Mononuclear cell (primary cell): ENCODE measurements around the gene KLK6. TPM values are rescaled to one million over a fixed set of nuclear protein-coding genes. Genes with fewer than 3 reads are reported as not detected.
"Not testable (repeated sequence)": the region's sequence is repeated elsewhere in the genome, so short reads cannot be mapped to it uniquely, and the experiment has no call there.

Source experiments
- H3K27me3 ChIP-seq: 2 replicates; pipeline ENCODE4 v1.6.0; 2011; ENCODE audit warnings: low read length, control low read depth; ENCODE audit not compliant: insufficient read depth
- H3K4me1 ChIP-seq: 2 replicates; pipeline ENCODE4 v1.5.1; 2011; ENCODE audit warnings: mild to moderate bottlenecking, low read length, control low read depth; ENCODE audit not compliant: insufficient read depth
- H3K4me3 ChIP-seq: 2 replicates; pipeline ENCODE4 v1.5.1; 2011; ENCODE audit warnings: mild to moderate bottlenecking, low read length, moderate library complexity
- H3K9me3 ChIP-seq: 2 replicates; pipeline ENCODE4 v1.5.1; 2011; ENCODE audit warnings: low read depth, mild to moderate bottlenecking, control low read depth, low read length
- total RNA-seq: library from RNA; depleted of rRNA; stranded (reverse); fragments of >200 nt; gene quantifications from one replicate; pipeline ENCODE4 v1.2.3, GENCODE V29; 2012

The KLK6 gene
- total RNA-seq, 1 donor: not detected

DNA sequence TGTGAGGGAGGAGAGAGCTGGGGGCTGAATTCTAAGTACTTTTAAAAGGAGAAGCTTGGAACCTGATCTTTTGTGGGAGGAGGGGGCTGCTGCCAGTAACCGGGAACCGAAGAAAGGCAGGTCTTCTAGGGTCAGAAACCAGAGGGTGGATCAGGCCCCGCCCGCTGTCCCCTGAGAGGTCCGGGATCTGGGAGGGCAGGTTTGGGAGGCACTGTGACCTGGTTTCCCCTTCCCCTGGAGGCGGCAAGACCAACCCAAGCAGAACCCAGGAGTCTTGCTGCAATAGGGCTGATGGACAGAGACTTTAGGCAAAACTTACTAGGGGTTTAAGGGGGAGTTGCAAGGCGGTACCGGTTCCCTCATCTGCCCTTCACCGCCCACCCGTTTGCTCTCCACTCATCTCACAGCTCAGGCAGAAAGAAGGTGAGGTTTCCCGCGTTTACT is 32.7 kb upstream of the KLK6 start:
- no peak overlapping the region for H3K4me3 ChIP-seq
- H3K4me1 ChIP-seq: no peaks in the 10 kb centered on the region
- no peaks in the 10 kb centered on the region for H3K9me3 ChIP-seq
- H3K27me3 ChIP-seq: no peaks in the 10 kb centered on the region

DNA sequence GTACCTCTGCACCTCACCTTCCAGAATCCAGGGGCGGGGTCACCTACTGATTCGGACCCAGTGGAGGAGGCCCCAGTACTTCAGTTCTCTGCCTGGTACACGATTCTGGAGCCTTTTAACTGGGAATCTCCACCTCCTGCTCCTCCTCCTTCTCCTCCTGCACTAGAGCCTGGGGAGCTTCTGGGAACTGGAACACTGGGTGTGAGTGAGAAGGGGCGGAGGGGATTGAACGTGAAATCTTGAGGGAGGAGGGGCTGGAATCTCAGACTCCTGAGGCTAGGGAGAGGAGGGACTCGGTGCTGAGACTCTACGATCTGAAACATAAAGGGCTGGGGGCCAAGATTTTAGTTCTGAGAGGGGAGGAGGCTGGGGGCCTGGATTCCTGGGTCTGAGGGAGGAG is 32.1 kb upstream of the KLK6 start, which contains the start of gene KLK8:
KLK8 (minus strand) TSS at position 90 of the 400 bp plus-strand sequence. CDS start 437 bp downstream, outside the sequence.
- H3K4me3 ChIP-seq: no peak within 1 kb of the TSS
- no peaks in the 10 kb centered on the region for H3K4me1 ChIP-seq
- no peaks in the 10 kb centered on the region for H3K27me3 ChIP-seq
- H3K9me3 ChIP-seq: no peaks in the 10 kb centered on the region

DNA sequence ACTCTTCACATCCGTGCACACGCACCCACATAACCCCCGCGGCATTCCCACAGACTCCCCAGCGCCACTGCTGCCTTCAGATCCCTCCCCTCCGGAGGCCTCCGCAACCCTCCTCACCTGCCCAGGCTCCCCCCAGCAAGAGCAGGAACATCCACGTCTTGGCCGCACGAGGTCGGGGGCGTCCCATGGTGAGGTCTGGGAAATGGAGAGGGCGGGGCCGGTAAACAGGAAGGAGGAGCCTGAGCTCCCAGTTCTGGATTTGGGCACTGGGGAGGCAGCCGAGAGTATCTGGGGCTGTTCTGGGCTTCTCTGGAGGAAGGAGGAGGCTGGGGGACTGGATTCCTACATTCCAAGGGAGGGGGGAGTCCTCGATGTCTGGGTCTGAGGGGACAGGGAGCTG is 31.6 kb upstream of the KLK6 start:
- no peaks in the 10 kb centered on the region for H3K4me1 ChIP-seq
- no peaks in the 10 kb centered on the region for H3K27me3 ChIP-seq
- no peaks in the 10 kb centered on the region for H3K9me3 ChIP-seq
- no peak overlapping the region for H3K4me3 ChIP-seq

DNA sequence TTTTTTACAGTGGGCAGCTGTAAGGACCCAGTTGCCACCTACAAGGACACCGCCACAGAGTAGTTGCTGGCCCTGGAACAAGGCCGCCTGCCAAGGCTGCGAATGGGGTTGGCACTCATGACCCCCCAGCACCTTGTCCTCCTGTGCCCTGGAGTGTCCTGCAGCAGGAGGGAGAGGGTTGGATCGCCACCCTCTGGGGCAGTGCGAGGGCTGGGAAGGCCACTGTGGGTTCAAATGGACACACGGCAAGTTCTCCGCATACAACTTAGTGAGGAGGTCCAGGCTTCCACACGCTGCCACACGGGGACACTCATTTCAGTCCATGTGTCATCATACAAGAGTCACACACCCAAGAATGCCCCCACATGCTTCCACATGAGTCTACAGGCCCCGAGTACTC is 31.0 kb upstream of the KLK6 start:
- no peaks in the 10 kb centered on the region for H3K4me1 ChIP-seq
- no peaks in the 10 kb centered on the region for H3K27me3 ChIP-seq
- H3K4me3 ChIP-seq: no peak overlapping the region
- H3K9me3 ChIP-seq: no peaks in the 10 kb centered on the region

DNA sequence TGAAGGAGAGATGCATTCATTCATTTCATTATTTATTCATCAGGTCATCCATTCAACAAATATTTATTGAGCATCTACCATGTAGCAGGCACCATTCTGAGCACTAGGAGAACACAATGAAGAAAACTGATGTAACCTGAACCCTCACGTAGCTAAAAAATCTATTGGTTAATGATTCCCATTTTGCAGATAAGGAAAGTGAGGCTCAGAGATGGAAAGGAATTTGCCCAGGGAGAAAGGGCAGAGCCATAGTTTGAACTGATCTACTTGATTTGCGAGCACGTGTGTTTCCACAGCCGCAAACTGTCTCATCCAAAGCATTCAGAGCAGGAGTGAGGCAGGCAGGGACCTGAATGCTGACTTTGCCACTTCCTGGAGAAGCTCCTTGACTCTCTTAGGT is 29.3 kb upstream of the KLK6 start:
- Histone ChIP-seq H3K4me3 (no peak overlapping the region), H3K4me1 (no peaks in the 10 kb centered on the region), H3K9me3 (no peaks in the 10 kb centered on the region), H3K27me3 (no peaks in the 10 kb centered on the region)

DNA sequence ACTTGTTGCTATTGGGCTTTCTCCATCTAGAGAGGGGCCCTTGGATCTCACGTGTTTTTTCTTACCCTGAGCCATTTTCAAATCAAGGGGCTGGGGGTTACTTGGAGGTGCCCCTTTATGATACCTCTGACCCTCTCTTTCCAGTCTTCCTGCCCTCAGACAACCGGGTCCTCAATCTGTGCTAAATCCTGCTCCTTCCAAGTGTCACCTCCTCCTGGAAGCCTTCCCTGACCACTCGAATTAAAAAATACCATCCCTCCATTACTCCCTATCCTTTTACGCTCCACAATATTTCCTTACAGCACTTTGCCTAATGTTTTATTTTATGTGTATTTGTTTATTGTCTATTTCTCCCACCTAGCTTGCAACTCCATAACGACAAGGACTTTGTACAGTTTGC is 28.7 kb upstream of the KLK6 start:
- Histone ChIP-seq H3K27me3 (no peaks in the 10 kb centered on the region), H3K4me1 (no peaks in the 10 kb centered on the region)

DNA sequence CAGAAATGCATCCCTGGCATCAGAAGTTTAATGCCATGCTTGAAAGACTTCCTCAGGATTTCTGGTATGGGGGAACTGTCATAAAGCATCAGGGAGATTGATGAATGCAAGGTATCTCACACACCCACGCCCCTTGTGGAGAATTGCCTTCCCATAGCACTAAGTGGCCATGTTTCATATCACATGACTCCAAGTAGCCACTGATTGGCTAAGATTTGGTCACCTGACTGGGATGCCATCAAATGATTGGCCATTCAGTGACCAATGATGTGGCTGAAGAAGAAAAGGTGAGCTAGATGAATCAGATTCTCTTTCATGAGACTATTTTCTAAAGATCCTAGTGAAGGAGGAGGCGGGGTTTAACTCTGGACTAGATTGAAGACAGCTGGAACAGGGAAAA is 24.7 kb upstream of the KLK6 start:
- Histone ChIP-seq H3K4me1 (no peaks in the 10 kb centered on the region), H3K9me3 (no peaks in the 10 kb centered on the region), H3K27me3 (no peaks in the 10 kb centered on the region), H3K4me3 (no peak overlapping the region)

More for the DNA sequence above, 28.7 kb upstream of the KLK6 start:
- Histone ChIP-seq H3K4me3 (no peak overlapping the region), H3K9me3 (no peaks in the 10 kb centered on the region)

DNA sequence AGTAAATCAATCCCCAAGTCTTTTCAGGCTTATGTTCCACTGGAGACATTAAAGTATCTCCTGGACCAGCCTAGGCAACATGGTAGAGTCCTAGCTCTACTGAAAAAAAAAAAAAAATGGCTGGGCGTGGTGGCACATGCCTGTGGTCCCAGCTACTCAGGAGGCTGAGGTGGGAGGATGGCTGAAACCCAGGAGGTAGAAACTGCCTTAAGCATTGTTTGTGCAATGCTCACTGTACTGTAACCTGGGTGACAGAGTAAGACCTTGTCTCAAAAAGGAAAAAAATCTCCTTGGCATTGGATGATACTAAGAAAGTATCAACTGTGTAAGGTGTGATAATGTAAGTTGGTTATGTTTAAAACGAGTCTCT is 23.3 kb upstream of the KLK6 start:
- Histone ChIP-seq H3K9me3 (no peaks in the 10 kb centered on the region), H3K27me3 (no peaks in the 10 kb centered on the region), H3K4me1 (no peaks in the 10 kb centered on the region), H3K4me3 (no peak overlapping the region)

DNA sequence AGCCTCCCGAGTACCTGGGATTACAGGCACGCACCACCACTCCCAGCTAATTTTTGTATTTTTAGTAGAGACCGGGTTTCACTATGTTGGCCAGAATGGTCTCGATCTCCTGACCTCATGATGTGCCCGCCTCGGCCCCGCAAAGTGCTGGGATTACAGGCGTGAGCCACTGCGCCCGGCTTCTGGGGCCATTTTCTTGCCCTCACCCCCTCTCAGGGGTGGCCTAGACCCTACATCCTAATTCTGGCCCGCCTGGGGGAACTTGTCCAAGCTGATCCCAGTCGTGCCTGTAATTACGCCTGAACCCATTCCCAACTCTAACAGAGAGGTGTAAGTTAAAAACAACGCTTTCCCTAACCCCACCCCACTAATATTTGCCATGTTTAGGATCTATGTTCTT is 15.0 kb upstream of the KLK6 start:
- H3K4me1 ChIP-seq, H3K9me3 ChIP-seq, H3K27me3 ChIP-seq, H3K4me3 ChIP-seq: not testable (repeated sequence)

DNA sequence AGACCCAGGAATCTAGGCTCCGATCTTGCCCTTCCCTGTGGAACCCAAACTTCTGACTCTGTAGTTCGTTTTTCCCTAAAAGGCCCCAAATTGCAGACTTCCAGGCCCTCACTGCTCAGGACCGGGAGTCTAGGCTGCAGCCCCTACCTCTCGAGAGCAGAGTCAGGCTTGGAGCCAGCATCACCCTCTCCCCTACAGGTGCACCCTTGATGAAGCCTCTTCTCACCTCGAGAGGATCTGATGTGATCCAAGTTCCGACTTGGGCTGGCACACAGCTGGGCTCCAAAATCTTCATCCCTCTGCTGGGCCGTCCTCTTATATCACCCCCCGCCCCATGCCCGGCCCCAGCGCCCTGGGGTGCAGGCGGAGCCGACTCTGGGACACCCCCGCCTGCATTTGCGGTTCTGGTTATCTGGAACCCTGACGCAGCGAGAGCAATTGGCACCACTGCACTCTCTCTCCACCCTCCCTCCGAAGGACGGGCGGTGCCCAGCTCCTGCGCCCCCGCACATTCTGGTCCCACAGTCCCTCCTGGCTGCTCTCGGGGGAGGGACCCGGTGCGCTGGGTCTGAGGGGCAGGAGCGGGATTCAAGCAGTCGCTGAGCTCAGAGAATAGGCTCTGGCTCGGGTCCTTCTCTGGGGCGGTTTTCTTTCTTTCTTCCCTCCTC is 14.4 kb upstream of the KLK6 start, which contains the start of gene KLK7:
KLK7 (minus strand) TSS at position 293 of the 668 bp plus-strand sequence. CDS start 1,518 bp downstream, outside the sequence.
- H3K4me1 ChIP-seq: no peaks in the 10 kb centered on the region

DNA sequence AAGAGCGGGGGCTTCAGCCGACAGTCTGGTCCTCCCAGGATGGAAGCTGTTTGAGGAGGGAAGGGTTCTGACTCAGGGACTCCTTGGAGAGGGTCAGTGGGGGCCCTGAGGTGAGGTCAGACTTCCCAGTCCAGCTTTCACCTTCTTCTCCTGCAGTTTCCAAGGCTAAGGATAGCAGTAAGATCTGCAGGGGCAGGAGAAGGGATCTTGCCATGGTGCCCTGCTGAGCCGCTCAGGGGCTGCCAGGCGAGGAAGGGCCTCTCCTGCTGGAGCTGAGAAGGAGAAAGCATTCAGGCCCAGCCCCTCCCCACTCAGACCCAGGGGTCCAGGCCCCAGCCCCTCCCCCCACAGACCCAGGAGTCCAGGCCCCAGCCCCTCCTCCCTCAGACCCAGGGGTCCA is 12.8 kb upstream of the KLK6 start:
- Histone ChIP-seq H3K4me1 (no peaks in the 10 kb centered on the region), H3K27me3 (peaks cover 2% of the 10 kb centered on the region), H3K9me3 (no peaks in the 10 kb centered on the region), H3K4me3 (no peak overlapping the region)

More for the DNA sequence above, 14.4 kb upstream of the KLK6 start, which contains the start of gene KLK7:
- peaks cover 4% of the 10 kb centered on the region for H3K27me3 ChIP-seq
- no peak within 1 kb of the TSS for H3K4me3 ChIP-seq
- H3K9me3 ChIP-seq: no peaks in the 10 kb centered on the region

DNA sequence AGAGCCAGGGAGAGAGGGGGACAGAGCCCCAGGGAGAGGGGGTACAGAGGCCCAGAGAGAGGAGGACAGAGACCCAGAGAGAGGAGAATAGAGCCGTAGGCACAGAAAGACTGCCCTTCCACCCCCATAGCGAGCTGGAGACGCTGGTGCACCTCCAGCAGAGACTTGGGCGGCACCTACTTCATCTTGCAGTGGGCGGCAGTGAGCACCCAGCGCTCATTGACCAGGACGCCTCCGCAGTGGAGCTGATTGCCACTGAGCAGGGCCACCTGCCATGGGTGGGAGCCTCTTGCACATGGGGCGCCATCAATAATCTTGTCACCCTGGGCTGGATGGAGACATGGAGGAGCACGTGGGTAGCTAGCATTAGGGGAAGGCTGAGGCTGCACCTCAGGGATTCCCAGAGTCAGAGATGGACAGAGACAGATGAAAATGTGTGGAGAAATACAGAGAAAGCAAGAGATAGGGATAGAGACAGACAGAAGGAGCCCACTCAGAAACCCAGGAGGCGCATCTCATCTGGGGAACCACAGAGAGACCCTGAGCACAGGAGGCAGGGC is 12.3 kb upstream of the KLK6 start:
- H3K4me3 ChIP-seq: no peak overlapping the region
- H3K27me3 ChIP-seq: no peaks in the 10 kb centered on the region
- no peaks in the 10 kb centered on the region for H3K9me3 ChIP-seq
- no peaks in the 10 kb centered on the region for H3K4me1 ChIP-seq

DNA sequence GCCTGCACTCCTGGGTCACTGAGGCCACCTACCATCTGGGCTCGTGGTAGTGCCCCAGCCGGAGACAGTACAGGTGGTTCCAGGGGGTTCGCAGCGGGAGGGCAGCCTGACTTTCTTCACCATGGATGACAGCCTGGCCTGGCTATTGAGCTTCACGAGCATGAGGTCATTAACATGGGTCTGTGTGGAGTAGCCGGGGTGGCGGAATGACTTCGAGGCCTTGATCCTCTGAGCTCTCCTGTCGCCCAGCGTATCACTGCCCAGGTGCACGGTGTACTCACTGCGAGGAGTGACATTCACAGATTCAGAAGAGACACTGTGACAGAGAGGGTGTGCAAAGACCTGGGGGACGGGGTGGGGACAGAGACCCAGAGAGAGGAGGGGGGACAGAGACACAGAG is 10.8 kb upstream of the KLK6 start:
- Histone ChIP-seq H3K4me1 (no peaks in the 10 kb centered on the region), H3K27me3 (no peaks in the 10 kb centered on the region), H3K9me3 (no peaks in the 10 kb centered on the region), H3K4me3 (no peak overlapping the region)

DNA sequence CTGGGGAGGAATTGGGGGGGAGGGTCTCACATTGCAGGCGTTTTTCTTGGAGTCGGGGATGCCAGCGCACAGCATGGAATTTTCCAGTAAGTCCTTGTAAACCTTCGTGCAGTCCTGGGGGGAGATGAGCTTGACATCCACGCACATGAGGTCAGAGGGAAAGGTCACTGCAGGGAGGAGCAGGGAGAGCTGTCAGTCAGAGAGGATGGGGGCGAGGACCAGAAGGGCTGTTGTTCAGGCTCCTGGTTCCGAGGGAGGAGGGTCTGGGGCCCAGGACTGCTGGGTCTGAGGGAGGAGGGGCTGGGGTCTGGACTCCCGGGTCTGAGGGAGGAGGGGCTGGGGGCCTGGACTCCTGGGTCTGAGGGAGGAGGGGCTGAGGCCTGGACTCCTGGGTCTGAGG is 10.4 kb upstream of the KLK6 start:
- Histone ChIP-seq H3K9me3 (no peaks in the 10 kb centered on the region), H3K4me1 (no peaks in the 10 kb centered on the region), H3K4me3 (no peak overlapping the region), H3K27me3 (no peaks in the 10 kb centered on the region)

DNA sequence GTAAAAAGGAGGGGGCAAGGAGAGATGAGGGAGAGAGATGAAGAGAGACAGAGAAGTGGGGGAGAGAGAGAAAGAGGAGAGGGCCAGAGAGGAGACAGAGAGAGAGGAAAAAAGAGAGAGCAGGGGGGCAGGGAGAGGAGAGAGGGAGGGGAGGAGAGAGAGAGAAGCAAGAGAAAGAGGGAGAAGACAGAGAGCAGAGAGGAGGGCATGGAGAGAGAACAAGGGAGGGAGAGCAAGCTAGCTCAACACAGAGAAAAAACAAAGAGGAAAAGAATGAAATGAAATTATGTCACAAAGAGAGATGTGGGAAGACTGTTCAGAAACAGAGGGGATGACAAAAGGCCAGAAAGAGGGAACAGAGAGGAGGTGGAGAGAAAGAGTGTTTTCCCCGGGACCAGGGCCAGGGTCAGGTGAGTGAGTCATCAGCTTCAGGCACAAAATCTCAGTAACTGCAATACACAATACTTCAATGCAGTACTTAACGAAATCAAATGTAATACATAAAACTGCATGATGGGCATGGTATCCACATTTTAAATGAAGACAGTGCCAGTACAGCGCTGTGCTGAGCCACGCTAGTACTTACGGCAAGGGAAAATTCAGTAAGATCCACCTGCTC is 9.5 kb upstream of the KLK6 start:
- Histone ChIP-seq H3K4me1 (no peaks in the 10 kb centered on the region), H3K4me3 (no peak overlapping the region), H3K27me3 (no peaks in the 10 kb centered on the region), H3K9me3 (no peaks in the 10 kb centered on the region)

DNA sequence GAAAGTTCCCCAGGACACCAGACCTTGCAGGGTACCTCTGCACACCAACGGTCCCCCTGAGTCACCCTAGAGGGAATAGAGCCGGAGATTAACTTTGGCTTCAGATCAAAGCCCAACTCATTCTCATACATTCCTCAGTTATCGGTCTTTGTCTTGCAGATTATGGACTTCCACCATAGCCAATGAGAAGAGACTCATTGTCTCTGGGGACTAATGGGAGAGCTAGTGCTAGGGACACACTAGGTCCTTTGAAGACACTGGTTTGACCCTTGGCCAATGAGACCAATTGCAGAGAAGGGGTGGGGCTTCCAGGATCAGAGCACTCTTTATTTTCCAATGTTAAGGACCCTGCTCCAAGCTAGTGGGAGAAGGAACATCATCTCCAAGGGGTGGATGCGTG is 8.2 kb upstream of the KLK6 start:
- H3K4me1 ChIP-seq: no peaks in the 10 kb centered on the region
- H3K9me3 ChIP-seq: no peaks in the 10 kb centered on the region
- H3K27me3 ChIP-seq: no peaks in the 10 kb centered on the region
- no peak overlapping the region for H3K4me3 ChIP-seq
